ENCODE results near the gene ENDOV. TPM values are rescaled to one million over a fixed set of nuclear protein-coding genes. Genes with fewer than 3 reads are reported as not detected.
A peak's percentile ranks its signal among the peaks of the same experiment; 100 is the strongest.

The ENDOV gene
- total and polyA plus RNA-seq, 8 donors: 2.3 to 122 (median 13.2) TPM

DNA sequence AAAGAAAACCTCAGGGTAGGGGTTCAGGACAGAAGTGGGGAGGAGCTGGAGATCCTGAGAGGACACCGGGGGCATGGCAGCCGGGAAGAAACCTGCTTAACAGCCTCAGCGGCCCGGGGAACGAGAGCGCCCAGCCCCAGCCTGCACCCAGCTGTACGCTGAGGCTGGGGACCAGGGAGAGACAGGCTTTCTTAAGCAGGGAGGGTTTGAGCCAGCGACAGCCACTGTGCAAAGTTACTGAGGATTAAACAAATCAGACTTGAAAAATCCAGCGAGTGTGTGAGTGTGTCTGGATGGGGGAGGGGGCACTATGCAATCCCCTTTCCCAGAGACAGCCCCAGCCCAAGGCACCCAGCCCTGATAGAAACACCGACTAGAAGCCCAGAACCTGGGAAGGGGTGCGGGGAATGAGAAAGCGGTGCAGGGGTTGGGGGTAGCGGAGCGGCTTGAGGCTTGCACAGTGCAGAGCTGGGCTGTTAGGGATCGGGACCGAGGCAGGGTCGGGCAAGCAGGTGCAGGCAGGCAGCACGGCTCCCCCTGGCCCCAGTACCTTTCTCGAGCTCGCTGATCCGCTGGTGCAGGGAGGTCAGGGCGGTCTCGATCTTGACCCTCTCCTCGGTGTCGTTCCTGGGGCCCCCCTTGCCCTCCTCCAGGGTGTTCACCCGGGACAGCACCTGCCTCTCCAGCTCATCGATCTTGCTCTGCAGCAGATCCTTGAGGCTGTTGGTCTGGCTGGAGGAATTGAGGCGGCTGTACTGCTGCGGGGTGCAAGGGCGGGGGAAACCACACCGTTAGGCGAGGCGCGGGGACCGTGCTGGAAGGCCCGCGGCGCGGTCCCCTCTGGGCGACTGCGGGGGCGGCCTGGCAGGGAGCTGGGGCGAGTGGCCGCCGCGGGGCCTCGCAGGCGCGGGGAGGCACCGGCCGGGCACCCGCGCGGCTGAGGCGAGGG, 60.3 kb downstream of the ENDOV start:
- Histone ChIP-seq H3K27ac (peak overlapping the region in 1 of 5 donors; percentile 71), H3K4me1 (peaks cover 43 to 53% (median 47%) of the 10 kb centered on the region in 4 donors), H3K9me3 (no peaks in the 10 kb centered on the region), H3K4me3 (peak overlapping the region; percentile 39 to 49 (median 45)), H3K36me3 (peaks cover 0 to 16% (median 0%) of the 10 kb centered on the region in 4 donors), H3K27me3 (peaks cover 19 to 100% (median 95%) of the 10 kb centered on the region in 3 donors)
- WGBS, 5 donors: 1 to 8% (median 3%) methylated on average over 24 to 55 of the region's 55 CpGs
- TF ChIP-seq, protein P1, sequence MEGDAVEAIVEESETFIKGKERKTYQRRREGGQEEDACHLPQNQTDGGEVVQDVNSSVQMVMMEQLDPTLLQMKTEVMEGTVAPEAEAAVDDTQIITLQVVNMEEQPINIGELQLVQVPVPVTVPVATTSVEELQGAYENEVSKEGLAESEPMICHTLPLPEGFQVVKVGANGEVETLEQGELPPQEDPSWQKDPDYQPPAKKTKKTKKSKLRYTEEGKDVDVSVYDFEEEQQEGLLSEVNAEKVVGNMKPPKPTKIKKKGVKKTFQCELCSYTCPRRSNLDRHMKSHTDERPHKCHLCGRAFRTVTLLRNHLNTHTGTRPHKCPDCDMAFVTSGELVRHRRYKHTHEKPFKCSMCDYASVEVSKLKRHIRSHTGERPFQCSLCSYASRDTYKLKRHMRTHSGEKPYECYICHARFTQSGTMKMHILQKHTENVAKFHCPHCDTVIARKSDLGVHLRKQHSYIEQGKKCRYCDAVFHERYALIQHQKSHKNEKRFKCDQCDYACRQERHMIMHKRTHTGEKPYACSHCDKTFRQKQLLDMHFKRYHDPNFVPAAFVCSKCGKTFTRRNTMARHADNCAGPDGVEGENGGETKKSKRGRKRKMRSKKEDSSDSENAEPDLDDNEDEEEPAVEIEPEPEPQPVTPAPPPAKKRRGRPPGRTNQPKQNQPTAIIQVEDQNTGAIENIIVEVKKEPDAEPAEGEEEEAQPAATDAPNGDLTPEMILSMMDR (IDR thresholded peaks at IDR 0.05): no peak
- TF ChIP-seq EP300 (IDR thresholded peaks at IDR 0.05): no peak
- TF ChIP-seq POLR2AphosphoS5 (IDR thresholded peaks at IDR 0.05): no peak
- no peak for TF ChIP-seq POLR2A (IDR thresholded peaks at IDR 0.05)
- intact Hi-C loops (cut with DNase I; ENCODE audit: low total_unique reads): no loop called here
- peak in 1 of 2 donors; percentile 26 for DNase-seq

DNA sequence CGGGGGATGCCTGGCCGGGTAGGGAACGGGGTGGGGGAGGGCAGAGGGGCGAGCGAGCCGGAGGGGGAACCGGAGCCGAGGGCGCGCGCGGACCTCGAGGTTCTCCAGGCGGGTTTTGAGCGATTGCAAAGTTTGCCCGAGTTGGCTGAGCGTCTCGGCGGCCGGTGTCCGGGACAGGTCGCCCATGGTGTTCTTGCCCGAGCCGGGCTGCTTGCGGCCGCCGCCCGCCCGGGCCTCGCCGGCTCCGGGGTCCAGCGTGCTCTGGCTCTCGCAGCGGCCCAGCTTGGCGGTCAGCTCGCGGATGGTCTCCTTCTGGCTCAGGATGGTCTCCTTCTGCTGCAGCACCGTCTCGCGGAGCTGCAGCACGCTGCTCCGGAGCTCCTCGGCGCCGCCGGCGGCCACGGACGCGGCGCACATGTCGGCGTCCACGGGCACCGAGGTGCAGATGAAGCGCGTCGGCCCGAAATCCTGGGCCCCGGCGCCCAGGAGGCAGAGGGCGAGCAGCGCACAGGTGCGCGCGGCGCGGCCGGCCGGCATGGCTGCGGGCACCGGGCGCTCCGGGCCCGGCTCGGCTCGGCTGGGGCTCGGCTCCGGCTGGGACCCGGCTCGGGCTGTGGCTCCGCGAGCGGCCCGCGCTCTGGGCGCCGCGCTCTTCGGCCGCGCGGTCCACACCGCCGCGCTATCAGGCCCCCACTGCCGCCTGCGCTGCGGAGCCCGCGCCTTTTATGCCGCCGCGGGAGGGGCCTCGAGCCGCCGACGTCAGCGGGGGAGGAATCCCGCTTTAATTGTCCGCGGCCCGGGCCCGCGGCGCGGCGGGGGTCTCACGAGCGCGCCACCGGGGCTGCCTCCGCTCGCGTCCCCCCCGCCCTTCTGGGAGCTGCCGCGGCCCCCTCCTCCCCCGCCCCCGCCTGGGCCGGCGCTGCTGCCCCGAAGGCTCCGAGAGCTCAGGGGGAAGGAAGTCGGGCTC, 61.2 kb downstream of the ENDOV start, which contains the start of gene NPTX1:
NPTX1 (minus strand) TSS at position 698 of the 967 bp plus-strand sequence; CDS start at position 537, 161 bp downstream.
- H3K4me1 ChIP-seq: peaks cover 43 to 53% (median 48%) of the 10 kb centered on the region in 4 donors
- TF ChIP-seq, protein P1 (IDR thresholded peaks at IDR 0.05): no peak
- no peak for TF ChIP-seq EP300 (IDR thresholded peaks at IDR 0.05)
- no peak for TF ChIP-seq POLR2AphosphoS5 (IDR thresholded peaks at IDR 0.05)
- TF ChIP-seq POLR2A (IDR thresholded peaks at IDR 0.05): no peak
- intact Hi-C loops (cut with DNase I; ENCODE audit: low total_unique reads): no loop called here
- peak within 1 kb of the TSS in 1 of 5 donors; percentile 71 for H3K27ac ChIP-seq
- DNase-seq: peak in 1 of 2 donors; percentile 61
- H3K27me3 ChIP-seq: peaks cover 19 to 100% (median 95%) of the 10 kb centered on the region in 3 donors
- peak within 1 kb of the TSS; percentile 39 to 49 (median 45) for H3K4me3 ChIP-seq
- H3K36me3 ChIP-seq: peaks cover 0 to 7% (median 0%) of the 10 kb centered on the region in 4 donors
- no peaks in the 10 kb centered on the region for H3K9me3 ChIP-seq
- WGBS, 5 donors: 1 to 2% (median 1%) methylated on average over 19 to 136 of the region's 136 CpGs

GRCh38 chr17:80476877-80477646, 62.1 kb downstream of the ENDOV start:
- Histone ChIP-seq H3K27me3 (peaks cover 19 to 100% (median 97%) of the 10 kb centered on the region in 3 donors), H3K9me3 (no peaks in the 10 kb centered on the region), H3K4me3 (peak overlapping the region; percentile 39 to 49 (median 45)), H3K4me1 (peaks cover 43 to 59% (median 53%) of the 10 kb centered on the region in 4 donors), H3K27ac (peak overlapping the region in 1 of 5 donors; percentile 71), H3K36me3 (peaks cover 0 to 4% (median 0%) of the 10 kb centered on the region in 4 donors)
- WGBS, 5 donors: 1 to 4% (median 3%) methylated on average over 17 to 84 of the region's 84 CpGs
- intact Hi-C loops (cut with DNase I; ENCODE audit: low total_unique reads): no loop called here
- no peak for TF ChIP-seq POLR2AphosphoS5 (IDR thresholded peaks at IDR 0.05)
- TF ChIP-seq, protein P1 (IDR thresholded peaks at IDR 0.05): no peak
- TF ChIP-seq EP300 (IDR thresholded peaks at IDR 0.05): no peak
- TF ChIP-seq POLR2A (IDR thresholded peaks at IDR 0.05): no peak
- peak in 1 of 2 donors; percentile 47 for DNase-seq

Measured in stomach (tissue), 9 donors.